ENCODE measurements around the gene GLT8D2. TPM values are rescaled to one million over a fixed set of nuclear protein-coding genes. Genes with fewer than 3 reads are reported as not detected.

Gene GLT8D2
- total RNA-seq, 1 donor from 2014 or later, result 45.4 TPM

DNA sequence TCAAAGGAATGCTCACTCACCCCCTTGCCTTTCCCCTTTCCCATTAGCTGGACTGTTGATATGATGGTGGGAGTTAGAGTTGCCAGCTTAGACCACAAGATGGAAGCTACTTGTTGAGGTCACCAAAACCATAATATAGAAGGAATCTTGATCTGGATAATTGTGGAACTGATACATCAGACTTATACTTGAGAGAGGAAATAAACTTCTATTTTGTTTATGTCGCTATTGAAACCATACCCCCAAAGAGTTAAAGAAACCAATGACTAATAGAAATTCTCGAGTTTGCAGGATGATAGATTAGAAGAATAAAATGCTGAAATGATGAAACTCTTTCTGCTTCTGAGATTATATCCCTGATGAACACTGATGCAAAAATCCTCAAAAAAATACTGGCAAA, 46.4 kb downstream of the GLT8D2 start:
- H3K36me3 Mint-ChIP-seq (ENCODE audit: unreplicated experiment), result peaks cover 29% of the 10 kb centered on the region
- no peaks in the 10 kb centered on the region for H3K27me3 Mint-ChIP-seq (ENCODE audit: unreplicated experiment)
- H3K4me3 Mint-ChIP-seq (ENCODE audit: unreplicated experiment), result no peak overlapping the region
- no peak for DNase-seq (ENCODE audit: extremely low spot score, unreplicated experiment)
- TF ChIP-seq, protein P1, sequence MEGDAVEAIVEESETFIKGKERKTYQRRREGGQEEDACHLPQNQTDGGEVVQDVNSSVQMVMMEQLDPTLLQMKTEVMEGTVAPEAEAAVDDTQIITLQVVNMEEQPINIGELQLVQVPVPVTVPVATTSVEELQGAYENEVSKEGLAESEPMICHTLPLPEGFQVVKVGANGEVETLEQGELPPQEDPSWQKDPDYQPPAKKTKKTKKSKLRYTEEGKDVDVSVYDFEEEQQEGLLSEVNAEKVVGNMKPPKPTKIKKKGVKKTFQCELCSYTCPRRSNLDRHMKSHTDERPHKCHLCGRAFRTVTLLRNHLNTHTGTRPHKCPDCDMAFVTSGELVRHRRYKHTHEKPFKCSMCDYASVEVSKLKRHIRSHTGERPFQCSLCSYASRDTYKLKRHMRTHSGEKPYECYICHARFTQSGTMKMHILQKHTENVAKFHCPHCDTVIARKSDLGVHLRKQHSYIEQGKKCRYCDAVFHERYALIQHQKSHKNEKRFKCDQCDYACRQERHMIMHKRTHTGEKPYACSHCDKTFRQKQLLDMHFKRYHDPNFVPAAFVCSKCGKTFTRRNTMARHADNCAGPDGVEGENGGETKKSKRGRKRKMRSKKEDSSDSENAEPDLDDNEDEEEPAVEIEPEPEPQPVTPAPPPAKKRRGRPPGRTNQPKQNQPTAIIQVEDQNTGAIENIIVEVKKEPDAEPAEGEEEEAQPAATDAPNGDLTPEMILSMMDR (IDR thresholded peaks at IDR 0.05), result no peak
- H3K4me1 Mint-ChIP-seq (ENCODE audit: unreplicated experiment), result peaks cover 15% of the 10 kb centered on the region
- H3K9me3 Mint-ChIP-seq (ENCODE audit: unreplicated experiment), result peaks cover 8% of the 10 kb centered on the region
- H3K27ac Mint-ChIP-seq (ENCODE audit: unreplicated experiment), result no peak overlapping the region

GRCh38 chr12:104002686-104003085, 47.3 kb downstream of the GLT8D2 start:
- no peaks in the 10 kb centered on the region for H3K27me3 Mint-ChIP-seq (ENCODE audit: unreplicated experiment)
- H3K27ac Mint-ChIP-seq (ENCODE audit: unreplicated experiment), result no peak overlapping the region
- TF ChIP-seq, protein P1 (IDR thresholded peaks at IDR 0.05), result no peak
- peaks cover 3% of the 10 kb centered on the region for H3K9me3 Mint-ChIP-seq (ENCODE audit: unreplicated experiment)
- peaks cover 12% of the 10 kb centered on the region for H3K4me1 Mint-ChIP-seq (ENCODE audit: unreplicated experiment)
- DNase-seq (ENCODE audit: extremely low spot score, unreplicated experiment), result no peak
- peaks cover 26% of the 10 kb centered on the region for H3K36me3 Mint-ChIP-seq (ENCODE audit: unreplicated experiment)
- no peak overlapping the region for H3K4me3 Mint-ChIP-seq (ENCODE audit: unreplicated experiment)

DNA sequence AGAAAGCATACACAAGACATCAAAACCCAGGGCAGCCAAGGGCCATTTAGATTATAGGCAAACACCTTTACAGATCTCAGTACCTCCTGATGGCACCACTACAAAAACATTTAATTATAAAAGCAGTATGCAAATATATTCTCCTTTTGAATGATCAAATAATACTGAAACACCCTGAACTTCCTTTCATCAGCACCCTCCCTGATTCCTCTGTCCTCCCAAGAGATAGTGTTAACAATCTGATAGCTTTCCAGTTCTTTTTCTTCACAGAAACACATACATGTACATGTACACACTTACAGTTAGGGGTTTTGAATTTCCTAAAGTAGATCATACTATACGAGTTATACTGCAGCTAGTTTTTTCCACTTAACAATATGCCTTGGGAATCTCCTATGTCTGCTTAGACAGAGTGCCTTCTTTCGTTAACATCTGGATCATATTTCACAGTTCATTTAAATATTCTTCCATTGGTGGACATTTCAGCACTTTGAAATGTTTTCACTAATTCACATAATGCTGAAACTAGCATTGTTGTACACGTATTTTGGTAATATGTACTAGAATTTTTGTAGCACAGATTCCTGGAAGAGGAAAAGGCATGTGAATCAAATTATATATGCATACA, 49.1 kb downstream of the GLT8D2 start:
- Mint-ChIP-seq H3K9me3 (ENCODE audit: unreplicated experiment) (peaks cover 3% of the 10 kb centered on the region), H3K4me3 (ENCODE audit: unreplicated experiment) (no peak overlapping the region), H3K27ac (ENCODE audit: unreplicated experiment) (no peak overlapping the region), H3K27me3 (ENCODE audit: unreplicated experiment) (no peaks in the 10 kb centered on the region), H3K36me3 (ENCODE audit: unreplicated experiment) (peaks cover 34% of the 10 kb centered on the region), H3K4me1 (ENCODE audit: unreplicated experiment) (no peaks in the 10 kb centered on the region)
- DNase-seq (ENCODE audit: extremely low spot score, unreplicated experiment), result no peak
- TF ChIP-seq, protein P1 (IDR thresholded peaks at IDR 0.05), result no peak

DNA sequence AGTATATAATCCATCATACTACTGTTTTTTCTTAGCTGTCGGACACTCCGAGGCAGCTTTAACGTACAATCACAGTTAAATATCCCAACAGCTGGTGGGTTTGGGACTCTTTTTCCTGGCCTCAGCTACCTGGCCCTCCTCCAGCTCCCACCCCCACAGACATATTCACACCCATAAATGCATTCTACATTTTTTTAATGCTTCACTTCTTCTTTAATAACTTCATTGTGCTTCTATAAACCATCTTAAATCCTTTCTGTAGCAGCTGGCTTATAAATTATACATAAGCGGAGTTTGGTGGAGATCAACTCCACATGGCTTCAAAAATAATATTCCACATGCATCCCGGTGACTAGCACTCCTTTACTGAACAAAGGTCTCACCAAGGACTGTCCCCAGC, 51.0 kb downstream of the GLT8D2 start:
- peaks cover 3% of the 10 kb centered on the region for H3K9me3 Mint-ChIP-seq (ENCODE audit: unreplicated experiment)
- TF ChIP-seq, protein P1 (IDR thresholded peaks at IDR 0.05), result no peak

DNA sequence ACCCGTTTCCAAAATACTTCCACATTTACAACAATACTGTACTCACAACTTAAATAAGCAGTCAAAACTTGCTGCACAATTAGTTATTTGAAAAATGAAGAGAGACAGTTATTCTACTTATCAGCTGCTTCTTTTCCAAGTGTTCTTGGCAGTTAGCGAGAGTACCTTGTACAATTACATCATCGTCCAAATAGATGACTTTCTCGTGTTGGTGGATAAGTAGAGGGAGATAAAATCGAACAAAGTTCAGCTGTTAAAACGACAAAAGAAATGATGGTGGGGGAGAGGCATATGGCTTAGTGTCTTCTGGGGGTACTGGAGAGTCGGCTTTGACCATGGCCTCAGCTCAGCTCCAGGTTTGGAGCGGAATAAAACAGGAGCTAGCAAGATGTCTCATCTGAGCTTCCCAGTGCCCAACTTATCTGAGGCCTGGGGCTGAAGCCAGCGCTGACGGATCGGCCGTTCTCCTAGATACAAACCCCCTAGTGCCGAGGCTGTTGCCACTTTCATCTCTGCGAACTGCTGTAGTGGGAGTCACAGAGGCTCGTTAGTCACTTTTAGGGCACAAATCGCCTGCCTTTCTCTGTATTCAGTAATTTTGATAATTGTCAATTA, 52.6 kb downstream of the GLT8D2 start:
- Mint-ChIP-seq H3K27ac (ENCODE audit: unreplicated experiment) (no peak overlapping the region), H3K27me3 (ENCODE audit: unreplicated experiment) (no peaks in the 10 kb centered on the region), H3K4me1 (ENCODE audit: unreplicated experiment) (no peaks in the 10 kb centered on the region), H3K36me3 (ENCODE audit: unreplicated experiment) (peaks cover 31% of the 10 kb centered on the region), H3K4me3 (ENCODE audit: unreplicated experiment) (no peak overlapping the region), H3K9me3 (ENCODE audit: unreplicated experiment) (peaks cover 3% of the 10 kb centered on the region)
- TF ChIP-seq, protein P1 (IDR thresholded peaks at IDR 0.05), result no peak
- no peak for DNase-seq (ENCODE audit: extremely low spot score, unreplicated experiment)

More for the DNA sequence above, 51.0 kb downstream of the GLT8D2 start:
- DNase-seq (ENCODE audit: extremely low spot score, unreplicated experiment), result no peak
- Mint-ChIP-seq H3K4me1 (ENCODE audit: unreplicated experiment) (no peaks in the 10 kb centered on the region), H3K27me3 (ENCODE audit: unreplicated experiment) (no peaks in the 10 kb centered on the region), H3K27ac (ENCODE audit: unreplicated experiment) (no peak overlapping the region), H3K36me3 (ENCODE audit: unreplicated experiment) (peaks cover 37% of the 10 kb centered on the region), H3K4me3 (ENCODE audit: unreplicated experiment) (no peak overlapping the region)

Data from osteocyte (in vitro differentiated cells).